Glutamatergic neuron (in vitro differentiated cells): ENCODE measurements around the gene SLIT3. TPM values are rescaled to one million over a fixed set of nuclear protein-coding genes. Genes with fewer than 3 reads are reported as not detected.

Source experiments
- DNase-seq: peaks from one replicate; pipeline ENCODE4 v3.0.0; 2022
- H3K27ac Mint-ChIP-seq: one replicate; pipeline ENCODE4 v1.8.0; 2020; ENCODE audit warnings: mild to moderate bottlenecking, mixed read lengths, inconsistent platforms; ENCODE audit not compliant: unreplicated experiment
- H3K27me3 Mint-ChIP-seq: one replicate; pipeline ENCODE4 v1.8.0; 2020; ENCODE audit warnings: mild to moderate bottlenecking, moderate library complexity, mixed read lengths, inconsistent platforms; ENCODE audit not compliant: unreplicated experiment
- H3K36me3 Mint-ChIP-seq: one replicate; pipeline ENCODE4 v1.8.0; 2020; ENCODE audit warnings: mild to moderate bottlenecking, mixed read lengths, inconsistent platforms; ENCODE audit not compliant: unreplicated experiment
- H3K4me1 Mint-ChIP-seq: one replicate; pipeline ENCODE4 v1.8.0; 2020; ENCODE audit warnings: mild to moderate bottlenecking, low read depth, mixed read lengths, inconsistent platforms; ENCODE audit not compliant: unreplicated experiment
- H3K4me3 Mint-ChIP-seq: one replicate; pipeline ENCODE4 v1.8.0; 2020; ENCODE audit warnings: mild to moderate bottlenecking, mixed read lengths, inconsistent platforms; ENCODE audit not compliant: unreplicated experiment
- H3K9me3 Mint-ChIP-seq: one replicate; pipeline ENCODE4 v1.8.0; 2020; ENCODE audit warnings: mild to moderate bottlenecking, moderate library complexity, mixed read lengths, inconsistent platforms; ENCODE audit not compliant: unreplicated experiment
- CTCF ChIP-seq: fragments of 200-600 bp; sonication (generic); IDR thresholded peaks from one replicate; pipeline ENCODE4 v1.5.0; 2021; ENCODE audit not compliant: partially characterized antibody, unreplicated experiment
- total RNA-seq: library from RNA; stranded (reverse); fragmentation: NEBNext Ultra II Directional; extraction: Animal tissue kit (Norgen Biotek cat#: 25700); gene quantifications from one replicate; pipeline ENCODE4 v1.2.1, GENCODE V29; 2021; ENCODE audit not compliant: unreplicated experiment

Gene SLIT3
- total RNA-seq, 1 donor from 2014 or later, result 11.5 TPM

GRCh38 chr5:168669668-168670378 lies 631.1 kb downstream of the SLIT3 start:
- H3K27ac Mint-ChIP-seq, result no peak overlapping the region
- H3K27me3 Mint-ChIP-seq, result no peaks in the 10 kb centered on the region
- H3K36me3 Mint-ChIP-seq, result no peaks in the 10 kb centered on the region
- H3K4me1 Mint-ChIP-seq, result no peaks in the 10 kb centered on the region
- TF ChIP-seq CTCF, result no peak
- H3K9me3 Mint-ChIP-seq, result peaks cover 2% of the 10 kb centered on the region
- no peak for DNase-seq
- H3K4me3 Mint-ChIP-seq, result no peak overlapping the region

GRCh38 chr5:168669156-168669555 lies 631.8 kb downstream of the SLIT3 start:
- Mint-ChIP-seq H3K27me3 (no peaks in the 10 kb centered on the region), H3K4me1 (no peaks in the 10 kb centered on the region), H3K9me3 (peaks cover 2% of the 10 kb centered on the region), H3K36me3 (no peaks in the 10 kb centered on the region), H3K27ac (no peak overlapping the region), H3K4me3 (no peak overlapping the region)
- DNase-seq, result no peak
- no peak for TF ChIP-seq CTCF

- no peaks in the 10 kb centered on the region for H3K4me1 Mint-ChIP-seq
- H3K27me3 Mint-ChIP-seq, result no peaks in the 10 kb centered on the region
- no peak overlapping the region for H3K4me3 Mint-ChIP-seq
- no peaks in the 10 kb centered on the region for H3K36me3 Mint-ChIP-seq
- TF ChIP-seq CTCF, result no peak
- no peak overlapping the region for H3K27ac Mint-ChIP-seq
- H3K9me3 Mint-ChIP-seq, result peaks cover 2% of the 10 kb centered on the region
- DNase-seq, result no peak
Observed at GRCh38 chr5:168668078-168668477, 632.9 kb downstream of the SLIT3 start.

- Mint-ChIP-seq H3K9me3 (peaks cover 2% of the 10 kb centered on the region), H3K27me3 (no peaks in the 10 kb centered on the region), H3K36me3 (no peaks in the 10 kb centered on the region), H3K4me1 (no peaks in the 10 kb centered on the region), H3K4me3 (no peak overlapping the region), H3K27ac (no peak overlapping the region)
- TF ChIP-seq CTCF, result no peak
- no peak for DNase-seq
Observed at GRCh38 chr5:168667301-168667840, 633.6 kb downstream of the SLIT3 start.

GRCh38 chr5:168666356-168666755 lies 634.6 kb downstream of the SLIT3 start:
- no peaks in the 10 kb centered on the region for H3K36me3 Mint-ChIP-seq
- DNase-seq, result no peak
- H3K4me3 Mint-ChIP-seq, result no peak overlapping the region
- H3K9me3 Mint-ChIP-seq, result peaks cover 2% of the 10 kb centered on the region
- no peak for TF ChIP-seq CTCF
- H3K4me1 Mint-ChIP-seq, result no peaks in the 10 kb centered on the region
- no peaks in the 10 kb centered on the region for H3K27me3 Mint-ChIP-seq
- H3K27ac Mint-ChIP-seq, result no peak overlapping the region
